ENCODE data around the gene CHST15. TPM values are rescaled to one million over a fixed set of nuclear protein-coding genes. Genes with fewer than 3 reads are reported as not detected.

CHST15 gene
- total and polyA plus RNA-seq, 2 of the 13 experiments (the other 11 are each of a cell fraction or from before 2014, with no cell fraction given), result 1.4 to 94.7 TPM

DNA sequence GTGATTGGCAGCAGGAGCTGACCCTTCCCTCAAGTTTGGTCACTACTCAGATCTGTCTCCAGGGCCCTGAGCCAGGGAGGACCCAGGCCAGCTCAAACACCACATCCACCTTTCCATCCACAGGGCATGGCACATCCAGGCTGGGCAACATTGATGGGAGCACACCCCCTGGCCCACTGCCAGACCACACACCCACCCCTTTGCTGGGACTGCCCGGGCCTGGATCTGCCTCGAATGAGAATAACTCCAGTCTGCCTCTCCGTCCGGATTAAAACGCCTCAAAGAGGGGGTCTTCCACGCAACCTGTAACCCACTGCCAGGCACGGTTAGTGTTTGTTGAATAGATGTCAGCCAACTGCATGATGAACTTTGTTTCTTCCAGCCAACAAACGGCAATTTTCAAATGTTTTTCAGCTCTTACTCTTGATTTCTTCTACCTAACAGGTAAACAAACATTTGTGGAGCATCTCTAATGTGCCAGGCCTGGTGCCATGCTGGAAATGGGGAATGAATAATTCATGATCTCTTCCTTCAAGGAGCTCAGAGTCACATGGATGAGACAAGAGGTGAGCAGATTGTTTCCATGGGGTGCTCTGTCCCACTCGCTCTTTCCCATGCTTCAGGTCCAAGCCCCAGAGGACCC, 41.0 kb upstream of the CHST15 start (continued):
- TF ChIP-seq, protein P1, sequence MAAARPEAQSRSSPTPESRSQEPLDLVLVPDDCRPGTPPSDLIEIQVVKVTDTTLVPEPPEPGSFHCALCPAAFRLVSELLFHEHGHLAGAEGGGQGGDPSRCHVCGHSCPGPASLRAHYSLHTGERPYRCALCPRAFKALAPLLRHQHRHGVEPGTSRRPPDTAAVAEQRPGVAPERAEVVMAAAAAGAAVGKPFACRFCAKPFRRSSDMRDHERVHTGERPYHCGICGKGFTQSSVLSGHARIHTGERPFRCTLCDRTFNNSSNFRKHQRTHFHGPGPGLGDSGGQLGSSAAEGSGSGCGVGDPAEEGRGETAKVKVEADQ (CRISPR knock-in tag; IDR thresholded peaks at IDR 0.05; ENCODE audit: borderline replicate concordance), result no peak
- TF ChIP-seq ETV5 (CRISPR knock-in tag; IDR thresholded peaks at IDR 0.05; ENCODE audit: borderline replicate concordance) (no peak), KMT2A (CRISPR knock-in tag; IDR thresholded peaks at IDR 0.05) (no peak), PAWR (CRISPR knock-in tag; IDR thresholded peaks at IDR 0.05; ENCODE audit: borderline replicate concordance) (no peak), ZNF205 (CRISPR knock-in tag; IDR thresholded peaks at IDR 0.05) (no peak), NBN (conservative IDR thresholded peaks at IDR 0.05) (no peak), DR1 (CRISPR knock-in tag; IDR thresholded peaks at IDR 0.05) (no peak), KLF6 (CRISPR knock-in tag; IDR thresholded peaks at IDR 0.05) (no peak), ZBTB20 (CRISPR knock-in tag; IDR thresholded peaks at IDR 0.05; ENCODE audit: borderline replicate concordance, low read depth) (no peak), CCDC6 (CRISPR knock-in tag; IDR thresholded peaks at IDR 0.05) (no peak), ZNF777 (CRISPR knock-in tag; IDR thresholded peaks at IDR 0.05) (no peak), SMARCE1 (IDR thresholded peaks at IDR 0.05; ENCODE audit: borderline replicate concordance) (no peak)
- TF ChIP-seq, protein P2, sequence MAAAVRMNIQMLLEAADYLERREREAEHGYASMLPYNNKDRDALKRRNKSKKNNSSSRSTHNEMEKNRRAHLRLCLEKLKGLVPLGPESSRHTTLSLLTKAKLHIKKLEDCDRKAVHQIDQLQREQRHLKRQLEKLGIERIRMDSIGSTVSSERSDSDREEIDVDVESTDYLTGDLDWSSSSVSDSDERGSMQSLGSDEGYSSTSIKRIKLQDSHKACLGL (CRISPR knock-in tag; IDR thresholded peaks at IDR 0.05), result no peak
- TF ChIP-seq, protein P3, sequence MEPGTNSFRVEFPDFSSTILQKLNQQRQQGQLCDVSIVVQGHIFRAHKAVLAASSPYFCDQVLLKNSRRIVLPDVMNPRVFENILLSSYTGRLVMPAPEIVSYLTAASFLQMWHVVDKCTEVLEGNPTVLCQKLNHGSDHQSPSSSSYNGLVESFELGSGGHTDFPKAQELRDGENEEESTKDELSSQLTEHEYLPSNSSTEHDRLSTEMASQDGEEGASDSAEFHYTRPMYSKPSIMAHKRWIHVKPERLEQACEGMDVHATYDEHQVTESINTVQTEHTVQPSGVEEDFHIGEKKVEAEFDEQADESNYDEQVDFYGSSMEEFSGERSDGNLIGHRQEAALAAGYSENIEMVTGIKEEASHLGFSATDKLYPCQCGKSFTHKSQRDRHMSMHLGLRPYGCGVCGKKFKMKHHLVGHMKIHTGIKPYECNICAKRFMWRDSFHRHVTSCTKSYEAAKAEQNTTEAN (CRISPR knock-in tag; conservative IDR thresholded peaks at IDR 0.05), result no peak

Measured in HepG2 (cell line).